NCI-H82 (cell line): Measurements from ENCODE around the gene NEDD4L.
"Not testable (repeated sequence)": the region's sequence is repeated elsewhere in the genome, so short reads cannot be mapped to it uniquely, and the experiment has no call there.

Experiments
- DNase-seq: peaks from one replicate; lab custom pipeline; 2025; lab: John Stamatoyannopoulos, UW

NEDD4L gene

GRCh38 chr18:58043491-58044369, at the start of gene NEDD4L:
Gene NEDD4L, plus strand, starts transcription at chr18:58044226. Its CDS starts 435 bp downstream, at chr18:58044661.
- DNase-seq: peak; percentile 92

GRCh38 chr18:57995331-57995730, 48.7 kb upstream of the NEDD4L start:
- no peak for DNase-seq

- not testable (repeated sequence) for DNase-seq
Observed at GRCh38 chr18:57996894-57997293, 47.1 kb upstream of the NEDD4L start.

GRCh38 chr18:57997820-57998219, 46.2 kb upstream of the NEDD4L start:
- peak; percentile 20 for DNase-seq

GRCh38 chr18:57998461-57998860, 45.6 kb upstream of the NEDD4L start:
- no peak for DNase-seq

- no peak for DNase-seq
Observed at GRCh38 chr18:58004317-58004716, 39.7 kb upstream of the NEDD4L start.

- no peak for DNase-seq
Observed at GRCh38 chr18:58005011-58005410, 39.0 kb upstream of the NEDD4L start.

- DNase-seq: no peak
Observed at GRCh38 chr18:58005885-58006523, 38.0 kb upstream of the NEDD4L start.

- DNase-seq: no peak
Observed at GRCh38 chr18:58009166-58009565, 34.9 kb upstream of the NEDD4L start.

GRCh38 chr18:58010265-58010664, 33.8 kb upstream of the NEDD4L start:
- DNase-seq: no peak

- no peak for DNase-seq
Observed at GRCh38 chr18:58012356-58012755, 31.7 kb upstream of the NEDD4L start.

GRCh38 chr18:58013241-58014211, 30.5 kb upstream of the NEDD4L start:
- DNase-seq: no peak

- DNase-seq: no peak
Observed at GRCh38 chr18:58015065-58015780, 28.8 kb upstream of the NEDD4L start.

GRCh38 chr18:58017267-58017666, 26.8 kb upstream of the NEDD4L start:
- DNase-seq: no peak

- no peak for DNase-seq
Observed at GRCh38 chr18:58020567-58021107, 23.4 kb upstream of the NEDD4L start.

GRCh38 chr18:58021504-58021903, 22.5 kb upstream of the NEDD4L start:
- no peak for DNase-seq

GRCh38 chr18:58023108-58023507, 20.9 kb upstream of the NEDD4L start:
- no peak for DNase-seq

GRCh38 chr18:58024139-58024538, 19.9 kb upstream of the NEDD4L start:
- DNase-seq: peak; percentile 75

GRCh38 chr18:58025205-58025604, 18.8 kb upstream of the NEDD4L start:
- no peak for DNase-seq

GRCh38 chr18:58025733-58026132, 18.3 kb upstream of the NEDD4L start:
- DNase-seq: peak; percentile 51

- no peak for DNase-seq
Observed at GRCh38 chr18:58026395-58026794, 17.6 kb upstream of the NEDD4L start.
